Type B pancreatic cell (in vitro differentiated cells): Measurements from ENCODE around the gene GIMAP5. TPM values are rescaled to one million over a fixed set of nuclear protein-coding genes. Genes with fewer than 3 reads are reported as not detected.
"Not testable (repeated sequence)": the region's sequence is repeated elsewhere in the genome, so short reads cannot be mapped to it uniquely, and the experiment has no call there.

Source experiments
- DNase-seq: peaks from one replicate; pipeline ENCODE4 v3.0.0; 2021; ENCODE audit warnings: mixed read lengths; ENCODE audit not compliant: unreplicated experiment; ENCODE audit errors: extremely low spot score
- H3K27ac Mint-ChIP-seq: 2 replicates; pipeline ENCODE4 v1.8.0; 2021; ENCODE audit warnings: mild to moderate bottlenecking, mixed read lengths
- H3K27me3 Mint-ChIP-seq: 2 replicates; pipeline ENCODE4 v1.8.0; 2021; ENCODE audit warnings: mixed read lengths
- H3K36me3 Mint-ChIP-seq: 2 replicates; pipeline ENCODE4 v1.8.0; 2021; ENCODE audit warnings: mixed read lengths
- H3K4me1 Mint-ChIP-seq: one replicate; pipeline ENCODE4 v1.8.0; 2021; ENCODE audit warnings: mixed read lengths; ENCODE audit not compliant: unreplicated experiment
- H3K4me3 Mint-ChIP-seq: 2 replicates; pipeline ENCODE4 v1.8.0; 2021; ENCODE audit warnings: mild to moderate bottlenecking, mixed read lengths
- H3K9me3 Mint-ChIP-seq: 2 replicates; pipeline ENCODE4 v1.8.0; 2021; ENCODE audit warnings: mixed read lengths
- CTCF ChIP-seq: fragments of 200-600 bp; sonication (generic); conservative IDR thresholded peaks from 2 replicates; pipeline ENCODE4 v1.5.0; 2021; ENCODE audit warnings: antibody characterized with exemption, mild to moderate bottlenecking
- total RNA-seq: library from RNA; stranded (reverse); gene quantifications from 2 replicates; pipeline ENCODE4 v1.2.1, GENCODE V29; 2021; ENCODE audit warnings: low replicate concordance

The GIMAP5 gene
- total RNA-seq, 1 donor from 2014 or later: not detected

- Mint-ChIP-seq H3K4me3 (no peak overlapping the region), H3K9me3 (no peaks in the 10 kb centered on the region), H3K4me1 (no peaks in the 10 kb centered on the region), H3K27me3 (peaks cover 9% of the 10 kb centered on the region), H3K36me3 (no peaks in the 10 kb centered on the region), H3K27ac (no peak overlapping the region)
- no peak for TF ChIP-seq CTCF
- no peak for DNase-seq
Measured at GRCh38 chr7:150759479-150759878, 22.3 kb downstream of the GIMAP5 start.

GRCh38 chr7:150766334-150766709 lies 29.1 kb downstream of the GIMAP5 start:
- Mint-ChIP-seq H3K27me3 (peaks cover 4% of the 10 kb centered on the region), H3K4me3 (no peak overlapping the region), H3K36me3 (no peaks in the 10 kb centered on the region), H3K9me3 (no peaks in the 10 kb centered on the region), H3K27ac (no peak overlapping the region), H3K4me1 (no peaks in the 10 kb centered on the region)
- DNase-seq: no peak
- no peak for TF ChIP-seq CTCF

DNA sequence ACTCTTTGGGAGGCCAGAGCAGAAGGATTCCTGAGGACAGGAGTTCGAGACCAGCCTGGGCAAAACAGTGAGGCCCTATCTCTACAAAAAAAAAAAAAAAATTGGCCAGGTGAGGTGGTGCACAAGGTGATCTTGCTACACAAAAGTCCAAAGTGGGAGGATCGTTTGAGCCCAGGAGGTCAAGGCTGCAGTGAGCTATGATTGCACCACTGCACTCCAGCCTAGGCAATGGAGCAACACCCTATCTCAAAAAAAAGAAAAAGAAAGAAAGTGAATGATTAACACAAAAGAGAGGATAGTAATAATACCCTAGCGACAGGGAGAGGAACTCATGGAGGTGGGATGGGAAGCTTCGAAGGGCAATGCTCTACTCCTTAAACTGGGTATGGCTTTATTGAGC lies 32.5 kb downstream of the GIMAP5 start:
- TF ChIP-seq CTCF: no peak
- Mint-ChIP-seq H3K36me3 (no peaks in the 10 kb centered on the region), H3K9me3 (peaks cover 9% of the 10 kb centered on the region), H3K4me1 (no peaks in the 10 kb centered on the region), H3K27me3 (peaks cover 18% of the 10 kb centered on the region), H3K27ac (no peak overlapping the region), H3K4me3 (no peak overlapping the region)
- no peak for DNase-seq

- not testable (repeated sequence) for H3K27ac Mint-ChIP-seq, H3K4me3 Mint-ChIP-seq, DNase-seq, H3K9me3 Mint-ChIP-seq, H3K4me1 Mint-ChIP-seq, H3K36me3 Mint-ChIP-seq
- H3K27me3 Mint-ChIP-seq: peaks cover 41% of the 10 kb centered on the region
Measured at GRCh38 chr7:150774131-150774530, 36.9 kb downstream of the GIMAP5 start.

GRCh38 chr7:150778014-150778737 lies 41.0 kb downstream of the GIMAP5 start:
- no peaks in the 10 kb centered on the region for H3K4me1 Mint-ChIP-seq
- no peak overlapping the region for H3K27ac Mint-ChIP-seq
- DNase-seq: no peak
- no peak for TF ChIP-seq CTCF
- H3K4me3 Mint-ChIP-seq: no peak overlapping the region
- no peaks in the 10 kb centered on the region for H3K36me3 Mint-ChIP-seq
- H3K9me3 Mint-ChIP-seq: peaks cover 9% of the 10 kb centered on the region
- H3K27me3 Mint-ChIP-seq: peaks cover 39% of the 10 kb centered on the region

DNA sequence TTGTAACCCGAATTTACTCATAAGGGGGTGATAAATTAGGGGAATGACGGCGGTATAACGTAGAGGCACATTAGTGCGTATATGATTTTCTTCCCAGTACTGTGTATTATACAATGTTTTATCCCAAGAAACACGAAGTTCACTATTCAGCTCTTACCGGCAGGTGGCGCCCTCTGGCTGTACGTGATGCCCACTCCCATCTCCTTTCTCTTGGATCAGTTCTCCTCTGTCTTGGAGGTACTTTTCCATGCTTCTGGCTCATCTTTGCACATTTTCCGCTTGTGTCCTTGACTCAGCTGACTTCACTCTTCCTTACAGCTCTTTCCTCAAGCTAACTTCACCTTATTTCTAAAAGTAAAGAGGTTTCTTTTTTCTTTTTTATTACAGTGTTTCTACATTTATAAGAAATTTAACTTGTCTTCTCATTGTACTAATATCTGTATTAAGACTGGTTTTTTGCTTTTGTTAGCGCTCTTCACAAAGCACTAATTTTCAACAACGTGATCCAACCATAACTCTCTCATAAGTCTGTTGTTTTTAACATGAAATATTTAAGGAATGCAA lies 41.6 kb downstream of the GIMAP5 start:
- Mint-ChIP-seq H3K27me3 (peaks cover 35% of the 10 kb centered on the region), H3K4me3 (no peak overlapping the region), H3K9me3 (peaks cover 4% of the 10 kb centered on the region), H3K4me1 (no peaks in the 10 kb centered on the region), H3K36me3 (no peaks in the 10 kb centered on the region), H3K27ac (no peak overlapping the region)
- peak; percentile 97 for TF ChIP-seq CTCF
- DNase-seq: no peak
